Psoas muscle (tissue), 8 donors: ENCODE data around the gene DISC1. TPM values are rescaled to one million over a fixed set of nuclear protein-coding genes. Genes with fewer than 3 reads are reported as not detected.

Experiments used
- ATAC-seq, 4 donors: fragments of 200-7000 bp; cut with Tn5 transposase; one replicate each; pipeline ENCODE4 v1.9.1; 2020; ENCODE audit warnings: moderate library complexity in 3 of 4, mild to moderate bottlenecking in 2 of 4
- DNase-seq, 2 donors: peaks; one replicate each; pipeline ENCODE4 v3.0.0-alpha.2; 2020
- H3K27ac ChIP-seq: fragments of 200-600 bp; one replicate; pipeline ENCODE4 v1.8.0; 2022
- H3K27me3 ChIP-seq, 3 donors: fragments of 200-600 bp in 1 of 3; one replicate each; pipeline versions ENCODE4 v1.6.1 to v1.8.0; 2013 to 2022; ENCODE audit warnings: low read length in 2 of 3, mild to moderate bottlenecking in 2 of 3, moderate library complexity in 1 of 3; ENCODE audit not compliant: insufficient read depth in 3 of 3
- H3K36me3 ChIP-seq, 2 donors: fragments of 200-600 bp in 1 of 2; one replicate each; pipeline versions ENCODE4 v1.6.1 to v1.8.0; 2013 to 2022; ENCODE audit warnings: low read depth in 1 of 2, mild to moderate bottlenecking in 1 of 2, moderate library complexity in 1 of 2; ENCODE audit not compliant: insufficient read depth in 1 of 2
- H3K4me1 ChIP-seq: fragments of 200-600 bp; one replicate; pipeline ENCODE4 v1.8.0; 2022
- H3K4me3 ChIP-seq: fragments of 200-600 bp; one replicate; pipeline ENCODE4 v1.8.0; 2022; ENCODE audit warnings: mild to moderate bottlenecking
- H3K9me3 ChIP-seq: fragments of 200-600 bp; one replicate; pipeline ENCODE4 v1.8.0; 2022
- WGBS, 3 donors: extraction: QIAGEN DNeasy Blood & Tissue Kit; methylation state at CpG; one replicate each; pipeline versions ENCODE4 v1.1.6 to v1.1.7; 2013; 5-methylcytosine and 5-hydroxymethylcytosine counted together
- intact Hi-C, 2 donors: fragments of 100-400 bp; cut with DNase I; formaldehyde crosslinking; loops; one replicate each; pipeline versions ENCODE4 v1.11.0 to v1.14.2; 2022
- polyA plus RNA-seq, 3 donors: library from polyadenylated mRNA; stranded (reverse); fragments of 200-250 nt; gene quantifications; one replicate each; pipeline ENCODE4 v1.2.3, GENCODE V29; 2013
- total RNA-seq, 4 donors: library from RNA; stranded (reverse); fragmentation: NEBNext Ultra II Directional in 2 of 4; extraction: Animal tissue kit (Norgen Biotek cat#: 25700) in 2 of 4; gene quantifications; one replicate each; pipeline versions ENCODE4 v1.2.1 to v1.2.4, GENCODE V29; 2021 to 2023
- TF ChIP-seq, protein P1 (sequence below): fragments of 200-600 bp; IDR thresholded peaks from one replicate; pipeline ENCODE4 v1.8.0; 2022; ENCODE audit warnings: antibody characterized with exemption
- donor health status: healthy with polysubstance abuse.
- donor health status: DM: no; HTN: no; CAD: no; lungs with moderate emphysema.
- donor health status: Bipolar disorder and iron deficiency.
- donor health status: healthy.
- donor health status: DM: yes; HTN: yes; CAD: no.
- donor health status: DM: no; HTN: no; CAD: no.
- donor health status: DM: no; HTN: no; CAD: no.
- donor health status: DM: yes; HTN: yes; CAD: no.

DISC1 gene
- total and polyA plus RNA-seq, 7 donors = 0.35 to 2.8 (median 1.6) TPM

DNA sequence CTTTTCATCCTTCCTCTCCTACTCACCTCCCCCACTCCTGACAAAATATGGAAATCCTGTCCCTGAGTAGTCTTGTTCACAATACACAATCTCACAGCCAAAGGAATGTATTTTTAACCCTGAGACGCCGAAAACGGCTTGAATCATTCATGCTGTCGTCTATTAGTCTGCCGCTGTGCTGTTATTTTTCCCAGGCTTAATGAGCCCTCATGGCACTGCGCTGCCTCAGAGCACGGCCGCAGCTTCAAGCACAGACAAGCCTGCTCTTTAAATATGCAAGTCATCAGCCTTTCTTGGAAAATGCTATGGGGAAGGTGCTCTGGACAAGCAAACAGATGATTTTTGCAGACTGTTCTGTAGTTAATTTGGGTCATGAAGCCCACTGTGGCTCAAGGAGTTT lies 302.7 kb downstream of the DISC1 start:
- no peaks in the 10 kb centered on the region for H3K9me3 ChIP-seq
- WGBS, 3 donors = 42 to 44% (median 43%) methylated on average over 8 of the region's 8 CpGs
- ATAC-seq (no peak), DNase-seq (no peak)
- intact Hi-C loops = no loop called here
- TF ChIP-seq, protein P1, sequence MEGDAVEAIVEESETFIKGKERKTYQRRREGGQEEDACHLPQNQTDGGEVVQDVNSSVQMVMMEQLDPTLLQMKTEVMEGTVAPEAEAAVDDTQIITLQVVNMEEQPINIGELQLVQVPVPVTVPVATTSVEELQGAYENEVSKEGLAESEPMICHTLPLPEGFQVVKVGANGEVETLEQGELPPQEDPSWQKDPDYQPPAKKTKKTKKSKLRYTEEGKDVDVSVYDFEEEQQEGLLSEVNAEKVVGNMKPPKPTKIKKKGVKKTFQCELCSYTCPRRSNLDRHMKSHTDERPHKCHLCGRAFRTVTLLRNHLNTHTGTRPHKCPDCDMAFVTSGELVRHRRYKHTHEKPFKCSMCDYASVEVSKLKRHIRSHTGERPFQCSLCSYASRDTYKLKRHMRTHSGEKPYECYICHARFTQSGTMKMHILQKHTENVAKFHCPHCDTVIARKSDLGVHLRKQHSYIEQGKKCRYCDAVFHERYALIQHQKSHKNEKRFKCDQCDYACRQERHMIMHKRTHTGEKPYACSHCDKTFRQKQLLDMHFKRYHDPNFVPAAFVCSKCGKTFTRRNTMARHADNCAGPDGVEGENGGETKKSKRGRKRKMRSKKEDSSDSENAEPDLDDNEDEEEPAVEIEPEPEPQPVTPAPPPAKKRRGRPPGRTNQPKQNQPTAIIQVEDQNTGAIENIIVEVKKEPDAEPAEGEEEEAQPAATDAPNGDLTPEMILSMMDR = no peak
- no peaks in the 10 kb centered on the region for H3K36me3 ChIP-seq
- H3K4me1 ChIP-seq = no peaks in the 10 kb centered on the region
- H3K27ac ChIP-seq = no peak overlapping the region
- no peak overlapping the region for H3K4me3 ChIP-seq
- H3K27me3 ChIP-seq = peaks cover 0 to under 1% (median 0%) of the 10 kb centered on the region in 3 donors

DNA sequence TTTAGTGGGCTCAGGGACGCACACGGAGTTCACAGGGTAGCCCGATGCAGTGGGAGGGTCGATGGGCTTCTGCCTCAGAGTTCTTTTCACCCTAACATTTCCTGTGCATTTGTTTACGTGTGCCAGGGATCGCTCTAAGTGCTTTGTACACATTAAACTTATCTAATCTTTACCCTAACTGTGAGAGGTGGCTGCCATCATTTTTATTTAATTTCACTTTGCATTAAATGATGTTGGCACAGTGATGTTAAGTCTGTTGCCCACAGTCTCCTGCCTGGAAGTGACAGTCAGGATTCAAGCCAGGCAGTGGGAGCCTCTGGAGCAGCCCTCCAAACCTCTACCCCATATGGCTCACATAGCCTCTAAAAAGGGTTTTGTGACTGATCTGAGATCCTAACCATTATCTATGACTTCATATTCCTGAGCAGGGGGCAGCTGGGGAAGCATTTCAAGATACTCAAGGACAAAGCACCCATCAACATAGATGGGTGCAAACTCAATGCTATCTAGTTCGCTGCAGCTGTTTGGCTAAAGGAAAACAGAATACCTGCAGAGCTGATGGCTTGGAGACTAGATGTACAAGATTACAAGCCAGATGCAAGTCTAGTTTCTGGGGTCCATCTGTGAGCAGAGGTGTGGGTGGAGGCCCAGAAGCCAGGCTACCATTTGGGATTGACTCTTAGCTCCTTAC lies 303.8 kb downstream of the DISC1 start:
- Histone ChIP-seq H3K27me3 (no peaks in the 10 kb centered on the region), H3K4me3 (no peak overlapping the region), H3K27ac (no peak overlapping the region), H3K4me1 (no peaks in the 10 kb centered on the region), H3K9me3 (no peaks in the 10 kb centered on the region), H3K36me3 (no peaks in the 10 kb centered on the region)
- TF ChIP-seq, protein P1 = no peak
- DNase-seq (no peak), ATAC-seq (no peak)
- intact Hi-C loops = no loop called here
- 76 to 88% (median 79%) methylated on average over 7 of the region's 7 CpGs for WGBS, 3 donors

DNA sequence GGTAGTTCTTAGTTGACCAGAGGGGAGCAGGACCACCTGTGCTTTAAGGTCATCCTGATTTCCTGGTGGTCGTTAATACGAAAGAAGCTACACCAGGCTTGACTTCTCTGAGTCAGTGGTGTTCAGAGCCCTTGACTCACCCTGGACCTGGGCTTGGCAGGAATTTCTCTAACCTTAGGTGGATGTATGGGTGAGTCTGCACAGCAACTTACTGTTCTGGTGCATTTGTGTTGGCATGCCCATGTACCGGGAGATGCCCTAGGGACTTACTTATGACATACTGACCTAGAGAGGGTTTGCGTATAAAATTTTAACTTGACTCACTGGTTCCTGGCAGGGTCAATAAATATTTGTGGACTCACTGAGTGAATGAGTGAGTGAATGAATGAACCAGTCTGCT lies 304.6 kb downstream of the DISC1 start:
- intact Hi-C loops = no loop called here
- no peaks in the 10 kb centered on the region for H3K9me3 ChIP-seq
- TF ChIP-seq, protein P1 = no peak
- no peaks in the 10 kb centered on the region for H3K27me3 ChIP-seq
- H3K4me1 ChIP-seq = no peaks in the 10 kb centered on the region
- no peaks in the 10 kb centered on the region for H3K36me3 ChIP-seq
- DNase-seq = no peak
- no peak overlapping the region for H3K4me3 ChIP-seq
- no peak overlapping the region for H3K27ac ChIP-seq
- ATAC-seq = no peak
- 93 to 97% (median 94%) methylated on average over 4 of the region's 4 CpGs for WGBS, 3 donors

DNA sequence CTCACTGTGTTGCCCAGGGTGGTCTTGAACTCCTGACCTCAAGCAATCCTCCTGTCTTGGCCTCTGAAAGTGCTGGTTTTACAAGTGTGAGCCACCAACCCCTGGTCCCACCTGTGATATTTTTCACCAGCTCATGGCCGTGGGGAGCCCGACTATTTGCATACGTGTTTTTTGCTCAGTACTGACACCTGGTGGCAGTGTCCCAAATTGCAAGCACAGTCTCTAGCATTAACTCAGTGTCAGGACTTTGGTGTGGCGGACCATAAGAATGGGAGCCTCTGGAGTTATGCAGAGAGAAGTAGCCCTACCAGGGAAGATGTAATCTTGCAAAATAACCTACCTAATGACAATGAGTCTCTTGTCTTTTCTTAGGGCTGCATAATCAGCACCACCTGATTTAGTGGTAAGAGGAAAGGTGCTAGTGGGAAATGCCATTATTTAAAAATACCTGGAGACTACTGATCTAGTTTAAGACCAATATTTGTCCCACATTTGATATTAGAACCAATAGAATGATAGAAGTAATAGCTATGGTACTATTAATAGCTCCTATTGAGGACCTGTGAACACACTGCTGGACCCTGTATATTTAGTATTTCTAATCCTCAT lies 305.4 kb downstream of the DISC1 start:
- H3K27ac ChIP-seq = no peak overlapping the region
- no peak for ATAC-seq
- TF ChIP-seq, protein P1 = peak; percentile 39
- no peaks in the 10 kb centered on the region for H3K36me3 ChIP-seq
- no peak for DNase-seq
- no peaks in the 10 kb centered on the region for H3K4me1 ChIP-seq
- no peaks in the 10 kb centered on the region for H3K9me3 ChIP-seq
- WGBS, 3 donors = 84 to 91% (median 91%) methylated on average over 4 of the region's 4 CpGs
- H3K27me3 ChIP-seq = no peaks in the 10 kb centered on the region
- no peak overlapping the region for H3K4me3 ChIP-seq
- intact Hi-C loops = no loop called here
